Endothelial cell (in vitro differentiated cells): ENCODE results near the gene BABAM2. TPM values are rescaled to one million over a fixed set of nuclear protein-coding genes. Genes with fewer than 3 reads are reported as not detected.

Experiments
- DNase-seq: peaks from one replicate; pipeline ENCODE4 v3.0.0; 2021; ENCODE audit warnings: low spot score
- H3K27ac Mint-ChIP-seq: one replicate; pipeline ENCODE4 v1.8.0; 2021; ENCODE audit warnings: mixed read lengths, inconsistent platforms; ENCODE audit not compliant: unreplicated experiment
- H3K27me3 Mint-ChIP-seq: one replicate; pipeline ENCODE4 v1.8.0; 2021; ENCODE audit warnings: mild to moderate bottlenecking, moderate library complexity, mixed read lengths, inconsistent platforms; ENCODE audit not compliant: unreplicated experiment
- H3K36me3 Mint-ChIP-seq: one replicate; pipeline ENCODE4 v1.8.0; 2021; ENCODE audit warnings: mild to moderate bottlenecking, low read depth, mixed read lengths, inconsistent platforms; ENCODE audit not compliant: unreplicated experiment
- H3K4me1 Mint-ChIP-seq: one replicate; pipeline ENCODE4 v1.8.0; 2021; ENCODE audit warnings: mild to moderate bottlenecking, mixed read lengths, inconsistent platforms; ENCODE audit not compliant: unreplicated experiment
- H3K4me3 Mint-ChIP-seq: one replicate; pipeline ENCODE4 v1.8.0; 2021; ENCODE audit warnings: mild to moderate bottlenecking, mixed read lengths, inconsistent platforms; ENCODE audit not compliant: unreplicated experiment
- H3K9me3 Mint-ChIP-seq: one replicate; pipeline ENCODE4 v1.8.0; 2021; ENCODE audit warnings: mixed read lengths, inconsistent platforms; ENCODE audit not compliant: unreplicated experiment
- total RNA-seq: library from RNA; stranded (reverse); fragmentation: NEBNext Ultra II Directional; extraction: Animal tissue kit (Norgen Biotek cat#: 25700); gene quantifications from one replicate; pipeline ENCODE4 v1.2.1, GENCODE V29; 2021; ENCODE audit not compliant: unreplicated experiment
- TF ChIP-seq, protein P1 (sequence below): fragments of 200-600 bp; sonication (generic); IDR thresholded peaks from one replicate; pipeline ENCODE4 v1.5.0; 2021; ENCODE audit warnings: antibody characterized with exemption; ENCODE audit not compliant: unreplicated experiment

Gene BABAM2
- total RNA-seq, 1 donor from 2014 or later: 40.2 TPM

DNA sequence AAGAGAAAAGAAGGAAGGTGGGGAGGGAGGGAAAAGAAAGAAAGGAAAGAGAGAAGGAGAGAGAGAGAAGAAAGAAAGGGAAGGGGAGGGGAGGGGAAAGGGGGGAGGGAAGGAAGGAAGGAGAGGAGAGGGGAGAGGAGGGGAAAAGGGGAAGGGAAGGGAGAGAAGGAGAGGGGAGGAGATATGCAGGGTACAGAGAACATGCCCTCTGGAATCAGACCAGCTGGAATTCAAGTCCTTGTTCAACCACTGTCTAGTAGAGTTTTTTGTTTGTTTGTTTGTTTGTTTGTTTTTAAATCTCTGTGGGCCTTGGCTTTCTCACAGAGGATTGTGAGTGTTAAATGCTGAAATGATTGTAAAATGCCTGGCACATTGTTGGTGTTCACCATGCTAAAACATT lies 424.4 kb downstream of the BABAM2 start:
- no peak for DNase-seq
- Mint-ChIP-seq H3K27ac (no peak overlapping the region), H3K27me3 (peaks cover 4% of the 10 kb centered on the region), H3K36me3 (no peaks in the 10 kb centered on the region), H3K4me3 (no peak overlapping the region), H3K9me3 (no peaks in the 10 kb centered on the region), H3K4me1 (peaks cover 8% of the 10 kb centered on the region)
- TF ChIP-seq, protein P1, sequence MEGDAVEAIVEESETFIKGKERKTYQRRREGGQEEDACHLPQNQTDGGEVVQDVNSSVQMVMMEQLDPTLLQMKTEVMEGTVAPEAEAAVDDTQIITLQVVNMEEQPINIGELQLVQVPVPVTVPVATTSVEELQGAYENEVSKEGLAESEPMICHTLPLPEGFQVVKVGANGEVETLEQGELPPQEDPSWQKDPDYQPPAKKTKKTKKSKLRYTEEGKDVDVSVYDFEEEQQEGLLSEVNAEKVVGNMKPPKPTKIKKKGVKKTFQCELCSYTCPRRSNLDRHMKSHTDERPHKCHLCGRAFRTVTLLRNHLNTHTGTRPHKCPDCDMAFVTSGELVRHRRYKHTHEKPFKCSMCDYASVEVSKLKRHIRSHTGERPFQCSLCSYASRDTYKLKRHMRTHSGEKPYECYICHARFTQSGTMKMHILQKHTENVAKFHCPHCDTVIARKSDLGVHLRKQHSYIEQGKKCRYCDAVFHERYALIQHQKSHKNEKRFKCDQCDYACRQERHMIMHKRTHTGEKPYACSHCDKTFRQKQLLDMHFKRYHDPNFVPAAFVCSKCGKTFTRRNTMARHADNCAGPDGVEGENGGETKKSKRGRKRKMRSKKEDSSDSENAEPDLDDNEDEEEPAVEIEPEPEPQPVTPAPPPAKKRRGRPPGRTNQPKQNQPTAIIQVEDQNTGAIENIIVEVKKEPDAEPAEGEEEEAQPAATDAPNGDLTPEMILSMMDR: no peak

DNA sequence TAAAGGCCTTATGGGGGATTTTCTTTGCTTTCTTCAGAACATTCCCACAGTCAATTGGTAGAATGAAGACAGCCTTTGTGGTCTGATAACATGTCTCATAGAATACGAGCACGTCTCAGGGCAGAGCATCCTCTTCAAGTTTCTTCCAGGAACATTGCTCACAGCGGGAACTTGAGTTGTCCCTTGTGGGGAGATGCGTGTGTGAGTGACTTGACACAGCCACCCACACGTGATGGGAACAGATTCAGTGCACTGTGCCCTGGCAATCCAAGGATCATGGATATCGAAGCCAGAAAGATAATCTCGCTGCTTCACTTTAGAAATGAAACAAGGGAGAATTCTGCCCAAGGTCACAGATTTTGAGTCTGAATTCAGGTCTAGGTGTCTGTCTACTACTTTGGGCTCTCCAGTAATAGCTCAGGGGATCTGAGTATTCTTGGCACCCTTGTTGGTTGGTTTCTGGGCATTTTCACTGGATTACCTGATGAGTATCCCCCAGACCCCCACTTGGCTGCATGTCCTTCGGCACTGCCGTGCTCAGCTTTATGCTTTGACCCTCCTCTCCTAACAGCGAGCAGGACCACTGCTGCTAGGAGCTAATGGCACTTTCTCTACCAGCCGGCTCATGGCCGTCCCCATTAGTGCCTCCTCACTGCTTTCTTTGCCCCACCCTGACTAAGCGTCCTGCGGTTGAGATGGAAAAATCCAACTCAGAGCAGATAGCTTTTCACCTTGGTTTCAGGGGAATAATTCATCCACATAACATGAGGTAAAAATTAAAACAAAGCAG lies 426.2 kb downstream of the BABAM2 start:
- no peak overlapping the region for H3K4me3 Mint-ChIP-seq
- TF ChIP-seq, protein P1: no peak
- H3K27me3 Mint-ChIP-seq: peaks cover 4% of the 10 kb centered on the region
- DNase-seq: no peak
- H3K4me1 Mint-ChIP-seq: peaks cover 8% of the 10 kb centered on the region
- no peaks in the 10 kb centered on the region for H3K9me3 Mint-ChIP-seq
- H3K36me3 Mint-ChIP-seq: no peaks in the 10 kb centered on the region
- H3K27ac Mint-ChIP-seq: no peak overlapping the region

DNA sequence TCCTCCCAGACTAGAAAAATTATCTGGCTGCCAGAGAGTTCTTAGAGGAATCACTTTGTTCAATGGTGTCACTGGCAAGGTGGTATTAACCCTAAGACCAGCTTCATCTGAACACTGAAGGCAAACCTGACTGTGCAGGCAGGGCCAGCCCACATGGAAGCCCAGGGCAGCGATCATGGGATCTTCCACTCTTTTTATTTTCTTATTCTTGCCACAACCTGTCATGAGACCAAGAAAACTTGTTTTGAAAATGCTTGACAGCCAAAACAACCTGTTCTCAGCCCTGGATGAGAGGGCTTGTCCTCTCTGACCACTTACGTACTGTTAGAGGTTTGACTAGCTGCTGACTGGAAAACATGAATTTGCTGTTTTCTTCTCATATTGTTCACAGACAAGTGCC lies 426.9 kb downstream of the BABAM2 start:
- H3K36me3 Mint-ChIP-seq: no peaks in the 10 kb centered on the region
- no peak for DNase-seq
- H3K27ac Mint-ChIP-seq: no peak overlapping the region
- TF ChIP-seq, protein P1: no peak
- no peak overlapping the region for H3K4me3 Mint-ChIP-seq
- H3K9me3 Mint-ChIP-seq: no peaks in the 10 kb centered on the region
- peaks cover 8% of the 10 kb centered on the region for H3K4me1 Mint-ChIP-seq
- H3K27me3 Mint-ChIP-seq: peaks cover 4% of the 10 kb centered on the region

DNA sequence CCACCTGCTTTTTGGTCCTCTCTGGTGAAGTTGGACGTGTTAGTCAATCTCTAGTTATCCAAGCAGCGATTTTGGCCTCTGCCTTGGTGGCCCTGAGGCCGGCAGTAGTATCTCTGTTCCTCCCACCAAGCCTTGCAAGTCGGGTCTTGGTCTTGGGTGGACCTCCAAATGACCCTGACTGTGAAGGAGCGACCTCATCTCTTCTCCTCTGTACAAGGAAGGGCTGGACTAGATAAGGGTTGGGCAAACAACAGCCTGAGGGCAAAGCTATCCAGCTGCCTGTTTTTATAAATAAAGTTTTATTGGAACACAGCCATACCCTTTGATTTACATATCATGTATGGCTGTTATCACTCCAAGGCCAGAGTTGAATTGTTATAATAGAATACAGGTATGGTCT lies 427.5 kb downstream of the BABAM2 start:
- no peak overlapping the region for H3K4me3 Mint-ChIP-seq
- peaks cover 2% of the 10 kb centered on the region for H3K27me3 Mint-ChIP-seq
- H3K36me3 Mint-ChIP-seq: no peaks in the 10 kb centered on the region
- no peaks in the 10 kb centered on the region for H3K9me3 Mint-ChIP-seq
- DNase-seq: no peak
- H3K4me1 Mint-ChIP-seq: peaks cover 8% of the 10 kb centered on the region
- TF ChIP-seq, protein P1: no peak
- no peak overlapping the region for H3K27ac Mint-ChIP-seq

DNA sequence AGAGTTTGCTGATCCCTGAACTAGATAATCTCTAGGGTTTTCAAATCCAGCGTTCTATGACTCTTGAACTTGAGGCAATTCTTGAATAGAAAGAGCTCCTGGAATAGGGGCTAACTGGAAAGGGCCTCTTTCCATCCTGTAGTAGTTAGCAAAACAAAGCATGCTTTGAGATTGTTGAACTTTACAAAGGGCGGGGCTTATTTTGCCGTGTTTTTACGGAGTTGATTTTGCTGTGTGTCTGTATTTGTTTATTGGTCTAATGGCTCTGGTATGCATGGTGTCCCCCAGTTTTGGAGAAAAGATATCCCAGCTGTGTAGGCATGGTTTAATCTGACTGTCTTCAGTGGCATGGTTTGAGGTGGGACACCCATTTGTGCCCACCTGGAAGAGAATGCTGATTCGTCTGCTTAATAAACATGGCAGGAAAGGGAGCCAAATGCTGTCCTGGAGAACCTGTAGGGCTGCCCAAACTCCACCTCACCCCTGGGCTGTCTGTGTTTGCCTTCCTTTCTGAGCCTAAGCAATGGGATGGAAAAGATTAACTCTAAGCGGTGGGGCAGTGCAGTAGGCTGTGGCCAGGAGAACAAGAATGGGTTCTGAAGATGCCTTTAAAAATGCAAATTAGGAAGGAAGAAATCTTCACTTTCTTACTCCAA lies 428.1 kb downstream of the BABAM2 start:
- H3K27me3 Mint-ChIP-seq: no peaks in the 10 kb centered on the region
- no peak overlapping the region for H3K27ac Mint-ChIP-seq
- DNase-seq: no peak
- H3K36me3 Mint-ChIP-seq: no peaks in the 10 kb centered on the region
- TF ChIP-seq, protein P1: no peak
- H3K9me3 Mint-ChIP-seq: no peaks in the 10 kb centered on the region
- H3K4me3 Mint-ChIP-seq: no peak overlapping the region
- peaks cover 8% of the 10 kb centered on the region for H3K4me1 Mint-ChIP-seq
